Measurements from ENCODE around the gene ATP1A2.

- TF ChIP-seq GATA3 (IDR thresholded peaks at IDR 0.05; ENCODE audit: low read depth, low read length) = no peak
- TF ChIP-seq GATA2 (IDR thresholded peaks at IDR 0.05; ENCODE audit: low read depth, low read length) = no peak
Observed at GRCh38 chr1:160117300-160117699, 1.7 kb downstream of the ATP1A2 start.

All from SH-SY5Y (cell line).